ENCODE results near the gene TLL2. TPM values are rescaled to one million over a fixed set of nuclear protein-coding genes. Genes with fewer than 3 reads are reported as not detected.

The TLL2 gene
- total and polyA plus RNA-seq, 9 of the 15 experiments (the other 6 are each of a cell fraction or from before 2014, with no cell fraction given) = 0.09 TPM; not detected in 8

- no TSS peak for BruUV-seq (replicated peaks)
- DNase-seq (ENCODE audit: extremely low read depth in 1 of 4, low spot score in 3 of 4) (peak; percentile 23 to 47 (median 38)), ATAC-seq (peak; percentile 87), FAIRE-seq (peak; percentile 52)
- TF ChIP-seq SMARCB1 (IDR thresholded peaks at IDR 0.05; ENCODE audit: insufficient read length, low read depth) (no peak), E2F8 (IDR thresholded peaks at IDR 0.05; ENCODE audit: low read depth, partially characterized antibody) (no peak), HEY1 (CRISPR knock-in tag; IDR thresholded peaks at IDR 0.05; ENCODE audit: borderline replicate concordance) (no peak), SLC30A9 (CRISPR knock-in tag; IDR thresholded peaks at IDR 0.05) (no peak), YY1 (IDR thresholded peaks at IDR 0.05; ENCODE audit: borderline replicate concordance in 1 of 3, control insufficient read depth in 1 of 3, extremely low read depth in 1 of 3, insufficient read depth in 3 of 3, insufficient read length in 1 of 3, insufficient replicate concordance in 2 of 3, low read depth in 1 of 3, low read length in 2 of 3) (no peak), RAD21 (CRISPR knock-in tag; conservative IDR thresholded peaks at IDR 0.05 in 1 of 2, IDR thresholded peaks at IDR 0.05 in 1 of 2) (peak in 1 of 2 experiments; percentile 44; a peak in 2 of 4 replicates), LEF1 (IDR thresholded peaks at IDR 0.05) (no peak), ZNF740 (CRISPR knock-in tag; IDR thresholded peaks at IDR 0.05) (no peak), ZNF740 (tag; IDR thresholded peaks at IDR 0.05) (no peak), CTCF (IDR thresholded peaks at IDR 0.05 in 2 of 3, conservative IDR thresholded peaks at IDR 0.05 in 1 of 3; ENCODE audit: insufficient read depth in 2 of 3, low read depth in 1 of 3, low read length in 3 of 3) (peak; percentile 63 to 72 (median 63)), NFE2L1 (tag; IDR thresholded peaks at IDR 0.05; ENCODE audit: borderline replicate concordance, low read depth) (no peak), POLR2AphosphoS2 (IDR thresholded peaks at IDR 0.05; ENCODE audit: low read length) (no peak)
- intact Hi-C loops (cut with micrococcal nuclease) = no loop called here
- Histone ChIP-seq H4K20me1 (replicated peaks; ENCODE audit: control insufficient read depth, insufficient read depth, low read length) (no peaks in the 10 kb centered on the region; the same call in 1 of the 2 replicates), H3K27me3 (ENCODE audit: control insufficient read depth in 2 of 2, insufficient read depth in 2 of 2, low read length in 2 of 2) (peaks cover 0 to 21% of the 10 kb centered on the region in 2 experiments; a peak in 2 of 5 replicates), H3K9ac (ENCODE audit: insufficient read depth in 1 of 2, low read depth in 2 of 2, low read length in 2 of 2) (no peak overlapping the region), H3K4me1 (replicated peaks in 1 of 2; ENCODE audit: control insufficient read depth in 2 of 2, insufficient read depth in 2 of 2, low read length in 2 of 2) (no peaks in the 10 kb centered on the region), H3K36me3 (ENCODE audit: control insufficient read depth, insufficient read depth, low read length) (no peaks in the 10 kb centered on the region), H3K4me2 (ENCODE audit: insufficient read depth, low read length) (no peak overlapping the region), H3K9me3 (replicated peaks; ENCODE audit: control insufficient read depth, insufficient read depth, low read depth, low read length) (no peaks in the 10 kb centered on the region), H3K27ac (ENCODE audit: extremely low read depth, low read depth, low read length) (no peak overlapping the region), H3K9me1 (ENCODE audit: control insufficient read depth, insufficient read depth, low read length) (no peaks in the 10 kb centered on the region), H3K4me3 (no peak overlapping the region), H3K79me2 (ENCODE audit: control insufficient read depth, insufficient read depth, low read length) (no peaks in the 10 kb centered on the region), H2AFZ (ENCODE audit: low read depth, low read length) (no peak overlapping the region)
- ChIA-PET CTCF (ENCODE audit: low intra/inter-chr PET ratio) (no interaction called here), POLR2A (interaction anchor here (0.5 kb wide), 1 partner anchor 40 kb away, joined by 3 read pairs; no protein-coding TSS in a partner anchor)
- WGBS (ENCODE audit: insufficient coverage, low coverage, missing lambda C conversion rate) = 0% methylated on average over 4 of the region's 4 CpGs
- in situ Hi-C loops (cut with MboI) = no loop called here
Observed at GRCh38 chr10:96470116-96470743, 43.5 kb downstream of the TLL2 start.

Measured in K562 (cell line).